Stimulated activated CD4-positive, alpha-beta T cell treated with anti-CD3 and anti-CD28 coated beads, Interleukin-2, amount 100 ng/mL, for 4 hours (primary cell): Measurements from ENCODE around the gene GNG14.
A peak's percentile ranks its signal among the peaks of the same experiment; 100 is the strongest.
"Not testable (repeated sequence)": the region's sequence is repeated elsewhere in the genome, so short reads cannot be mapped to it uniquely, and the experiment has no call there.

Source experiments
- DNase-seq: peaks from one replicate; pipeline ENCODE4 v3.0.0-alpha.2; 2020; ENCODE audit warnings: low read depth

The GNG14 gene

DNA sequence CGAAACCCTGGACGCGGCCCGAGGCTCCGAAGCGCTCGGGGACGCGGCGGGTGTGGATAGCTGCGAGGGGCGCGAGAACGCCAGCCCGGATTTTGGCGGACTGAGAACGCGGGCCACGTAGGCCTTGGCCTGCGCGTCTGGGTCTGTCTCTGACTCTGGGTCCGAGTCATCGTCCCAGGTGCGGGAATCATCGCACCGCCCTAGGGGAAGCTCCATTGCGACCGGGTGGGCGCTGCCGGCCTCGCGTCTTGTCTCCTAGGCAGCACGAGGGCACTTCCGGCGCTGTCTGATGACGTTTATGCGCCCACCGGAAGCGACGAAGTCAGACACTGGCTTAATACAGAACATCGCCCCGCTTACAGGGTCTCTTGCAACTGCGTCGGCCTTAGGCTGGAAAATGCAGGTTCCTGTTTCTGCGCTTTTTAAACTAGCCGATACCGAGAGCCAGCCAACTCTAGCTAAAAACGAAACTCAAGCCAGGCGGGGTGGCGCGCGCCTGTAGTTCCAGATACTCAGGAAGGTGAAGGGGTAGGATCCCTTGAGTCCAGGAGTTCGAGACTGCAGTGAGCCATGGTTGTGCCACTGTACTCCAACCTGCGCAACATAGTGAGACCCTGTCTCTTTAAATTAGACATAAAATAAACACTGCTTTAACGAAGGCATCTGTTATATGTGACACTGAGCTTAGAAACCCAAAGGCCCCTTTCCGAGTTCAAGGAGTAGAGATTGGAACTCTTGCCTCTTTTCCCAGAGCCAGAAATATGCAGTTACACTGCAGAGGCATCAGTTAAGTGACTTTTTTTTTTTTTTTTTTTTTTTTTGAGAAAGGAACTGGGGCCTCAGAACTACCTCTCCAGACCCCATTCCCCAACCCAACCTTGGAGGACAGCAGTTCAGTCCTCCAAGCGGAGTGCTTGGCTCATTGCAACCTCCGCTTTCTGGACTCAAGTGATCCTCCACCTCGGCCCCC is 8.9 kb downstream of the GNG14 start, which contains the start of gene FBXW9:
Gene FBXW9 (minus strand): TSS at position 266 of the 970 bp plus-strand sequence. CDS start 50 bp downstream, at position 216.
- peak; percentile 94 for DNase-seq

DNA sequence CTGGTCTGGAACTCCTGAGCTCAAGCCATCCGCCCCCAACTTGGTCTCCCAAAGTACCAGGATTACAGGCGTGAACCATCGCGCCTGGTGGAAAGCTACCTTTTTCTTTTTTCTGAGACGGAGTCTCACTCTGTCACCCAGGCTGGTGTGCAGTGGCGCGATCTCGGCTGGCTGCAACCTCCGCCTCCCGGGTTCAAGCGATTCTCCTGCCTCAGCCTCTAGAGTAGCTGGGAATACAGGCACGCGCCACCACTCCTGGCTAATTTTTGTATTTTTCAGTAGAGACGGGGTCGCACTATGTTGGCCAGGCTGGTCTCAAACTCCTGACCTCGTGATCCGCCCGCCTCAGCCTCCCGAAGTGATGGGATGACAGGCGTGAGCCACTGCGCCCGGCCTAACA is 9.6 kb downstream of the GNG14 start:
- not testable (repeated sequence) for DNase-seq

DNA sequence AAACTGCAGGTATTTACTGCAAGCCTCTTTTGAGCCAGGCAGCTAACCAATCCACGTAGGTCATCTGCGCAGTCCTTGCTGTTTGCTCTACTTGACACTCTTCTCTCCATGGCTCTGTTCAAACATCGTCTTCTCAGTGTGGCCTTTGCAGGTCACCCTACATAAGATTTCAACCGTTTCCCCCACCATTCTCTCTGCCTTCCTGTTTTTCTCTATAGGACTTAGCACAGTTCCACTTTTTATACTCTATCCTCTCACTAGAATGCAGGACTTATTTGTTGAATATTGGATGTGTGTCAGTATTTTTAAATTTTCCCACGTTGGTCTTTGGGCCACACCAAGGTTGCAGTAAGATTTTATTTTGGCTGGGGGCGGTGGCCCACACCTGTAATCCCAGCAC is 10.3 kb downstream of the GNG14 start:
- DNase-seq: no peak

DNA sequence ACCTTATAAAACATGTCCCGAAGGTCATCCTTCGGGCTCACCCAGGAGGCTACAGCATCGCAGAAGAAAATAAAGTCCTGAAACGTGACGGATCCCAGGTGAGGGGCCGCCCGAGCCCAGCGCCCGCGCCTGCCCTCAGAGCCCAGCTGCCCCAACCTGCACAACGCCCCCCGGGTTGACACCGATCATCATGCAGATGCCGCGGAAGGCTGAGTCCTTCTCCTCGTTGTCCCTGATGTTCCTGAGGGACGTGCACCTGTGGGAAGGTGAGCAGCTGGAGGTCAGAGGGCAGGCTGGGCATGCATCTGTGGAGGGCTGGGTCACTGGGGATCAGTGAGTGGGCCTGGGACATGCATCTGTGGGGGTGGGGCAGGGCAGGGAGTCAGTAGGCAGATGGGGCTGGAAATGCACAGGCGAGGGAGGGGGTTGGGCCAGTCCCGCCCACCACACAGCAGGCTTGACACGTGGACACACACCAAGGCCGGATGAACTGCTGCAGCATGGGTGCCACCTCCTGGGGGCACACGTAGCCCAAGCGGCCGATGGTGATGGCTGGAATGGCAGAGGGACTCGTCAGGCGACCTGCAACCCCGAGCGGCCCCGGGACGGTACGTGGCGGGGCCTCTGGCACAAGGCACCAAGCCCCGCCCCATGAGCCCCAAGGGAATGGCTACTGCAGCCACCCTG is 13.9 kb downstream of the GNG14 start:
- no peak for DNase-seq

DNA sequence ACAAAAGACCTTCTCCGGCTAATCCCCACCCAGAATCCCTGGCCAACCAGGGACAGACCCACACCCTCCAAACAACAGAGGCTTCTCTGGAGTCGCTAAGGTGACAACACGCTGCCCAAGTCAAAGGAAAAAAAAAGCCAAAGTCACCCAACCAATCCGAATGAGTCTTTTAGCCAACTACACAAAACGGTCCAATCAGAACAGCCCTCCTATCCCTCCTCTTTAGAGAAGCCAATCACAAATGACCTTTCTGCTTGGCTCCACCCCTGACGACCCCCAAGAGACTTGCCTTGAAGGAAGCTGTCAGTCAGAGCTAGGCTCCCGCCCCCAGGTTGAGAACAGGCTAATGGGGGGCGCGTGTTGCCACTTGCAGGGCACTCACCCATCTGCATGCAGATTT is 15.2 kb downstream of the GNG14 start:
- no peak for DNase-seq

DNA sequence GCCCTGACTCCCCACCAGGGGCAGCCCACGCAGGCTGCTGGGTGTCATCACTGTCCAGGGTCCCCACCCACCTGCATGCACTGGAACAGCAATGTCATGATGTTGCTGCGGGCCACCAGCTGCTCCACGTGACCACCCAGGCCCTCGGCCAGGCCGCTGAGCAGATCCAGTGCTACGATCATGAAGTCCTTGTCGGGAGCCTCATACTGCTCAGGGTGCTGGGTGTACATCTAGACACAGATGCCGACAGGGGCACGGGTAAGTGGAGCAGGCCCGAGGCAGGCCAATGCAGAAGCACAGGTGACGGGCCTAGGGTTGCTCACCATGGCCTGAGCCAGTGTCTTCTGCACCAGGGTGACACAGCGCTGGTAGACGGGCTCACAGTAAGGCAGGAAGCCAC is 17.4 kb downstream of the GNG14 start:
- DNase-seq: no peak

DNA sequence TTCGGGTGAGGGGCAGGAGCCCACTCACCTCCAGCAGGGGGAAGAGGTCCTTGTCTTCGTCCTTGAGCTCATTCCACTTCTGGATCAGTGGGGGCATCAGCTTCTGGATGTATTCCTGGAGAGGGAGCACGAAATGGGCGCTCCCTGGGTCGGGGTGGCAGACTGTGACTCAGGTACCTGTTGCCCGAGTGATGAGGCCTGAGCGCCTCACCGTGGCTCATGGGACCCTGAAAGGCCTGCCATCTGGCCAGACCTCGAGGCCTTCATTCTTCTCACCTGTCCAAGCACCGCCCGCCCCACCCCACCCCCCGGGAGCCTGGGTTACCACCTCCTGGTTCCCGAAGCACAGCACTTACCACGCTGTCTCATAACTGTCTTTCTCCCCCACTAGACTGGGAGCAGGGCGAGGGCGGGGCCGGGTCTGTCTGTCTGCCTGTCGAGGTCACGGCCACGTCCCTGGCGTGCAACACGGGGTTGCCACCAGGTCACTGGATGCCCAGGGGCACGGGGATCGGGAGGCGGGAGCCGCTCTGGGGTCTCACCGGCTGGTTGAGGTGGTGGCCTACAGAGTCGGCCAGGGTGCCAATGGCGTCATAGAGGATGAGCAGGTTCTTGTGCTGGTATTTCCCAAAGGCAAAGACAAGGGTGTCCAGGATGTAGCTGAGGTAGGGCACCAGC is 18.0 kb downstream of the GNG14 start:
- DNase-seq: no peak

DNA sequence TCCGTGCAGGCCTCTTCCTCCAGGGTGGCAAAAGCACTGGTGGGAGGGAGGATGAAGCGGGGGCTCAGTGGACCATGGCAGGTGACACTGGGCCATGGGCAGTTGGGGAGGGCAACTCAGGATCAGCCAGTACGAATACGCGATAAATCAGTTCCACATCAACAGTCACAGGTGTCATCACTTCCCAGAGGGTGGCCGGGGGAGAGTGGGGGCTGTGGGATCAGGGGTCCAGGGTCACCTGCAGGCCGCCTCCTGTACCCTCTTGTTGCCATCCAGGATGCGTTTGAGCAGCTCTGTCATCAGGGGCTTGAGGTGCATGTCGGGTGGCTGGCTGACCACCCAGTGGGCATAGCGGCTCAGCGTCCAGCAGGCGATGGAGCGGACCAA is 18.5 kb downstream of the GNG14 start:
- no peak for DNase-seq

DNA sequence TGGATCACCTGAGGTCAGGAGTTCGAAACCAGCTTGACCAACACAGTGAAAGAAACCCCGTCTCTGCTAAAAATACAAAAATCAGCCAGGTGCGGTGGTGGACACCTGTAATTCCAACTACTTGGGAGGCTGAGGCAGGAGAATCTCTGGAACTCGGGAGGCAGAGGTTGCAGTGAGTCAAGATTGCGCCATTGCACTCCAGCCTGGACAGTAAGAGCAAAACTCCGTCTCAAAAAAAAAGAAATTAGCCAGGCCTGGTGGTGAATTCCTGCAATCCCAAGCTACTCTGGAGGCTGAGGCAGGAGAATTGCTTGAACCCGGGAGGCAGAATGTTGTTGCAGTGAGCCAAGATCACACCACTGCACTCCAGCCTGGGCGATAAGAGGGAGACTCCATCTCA is 20.8 kb downstream of the GNG14 start:
- no peak for DNase-seq

DNA sequence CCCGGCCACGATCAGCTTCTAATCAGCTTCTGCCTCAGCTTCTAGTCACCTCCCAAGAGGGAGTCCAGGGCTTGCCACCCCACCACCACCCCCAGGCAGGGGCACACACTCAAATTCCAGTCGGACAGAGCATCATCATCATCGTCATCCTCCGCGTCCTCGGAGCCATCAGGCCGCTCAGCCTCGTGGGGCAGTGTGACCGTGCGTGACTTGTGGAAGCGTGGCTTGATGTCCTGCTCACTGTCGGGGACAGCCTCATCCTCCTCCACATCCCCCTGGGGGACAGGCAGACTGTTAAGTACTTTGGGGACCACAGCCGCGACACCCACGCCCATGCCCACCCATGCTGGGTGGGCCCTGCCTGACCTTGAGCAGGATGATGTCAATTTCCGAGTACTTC is 23.4 kb downstream of the GNG14 start:
- no peak for DNase-seq

DNA sequence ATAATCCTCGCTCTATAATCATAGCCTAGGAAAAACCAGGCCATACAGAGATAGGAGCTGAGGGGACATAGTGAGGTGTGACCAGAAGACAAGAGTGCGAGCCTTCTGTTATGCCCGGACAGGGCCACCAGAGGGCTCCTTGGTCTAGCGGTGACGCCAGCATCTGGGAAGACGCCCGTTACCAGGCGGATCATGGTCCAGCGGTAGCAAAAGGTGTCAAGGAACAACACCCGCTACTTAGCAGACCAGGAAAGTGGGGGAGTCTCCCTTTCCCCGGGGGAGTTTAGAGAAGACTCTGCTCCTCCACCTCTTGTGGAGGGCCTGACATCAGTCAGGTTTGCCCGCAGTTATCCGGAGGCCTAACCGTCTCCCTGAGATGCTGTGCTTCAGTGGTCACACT is 24.3 kb downstream of the GNG14 start:
- DNase-seq: not testable (repeated sequence)

DNA sequence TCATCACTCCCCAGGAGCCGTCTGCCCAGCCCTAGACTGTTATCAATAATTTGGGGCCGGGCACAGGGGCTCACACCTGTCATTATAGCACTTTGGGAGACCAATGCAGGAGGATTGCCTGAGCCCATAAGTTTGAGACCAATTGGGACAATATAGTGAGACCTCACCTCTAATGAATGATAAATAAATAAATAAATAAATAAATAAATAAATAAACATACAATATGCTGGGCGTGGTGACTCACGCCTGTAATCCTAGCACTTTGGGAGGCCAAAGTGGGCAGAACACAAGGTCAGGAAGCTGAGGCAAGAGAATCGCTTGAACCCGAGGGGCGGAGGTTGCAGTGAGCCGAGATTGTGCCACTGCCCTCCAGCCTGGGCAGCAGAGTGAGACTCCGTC is 25.5 kb downstream of the GNG14 start:
- DNase-seq: not testable (repeated sequence)

DNA sequence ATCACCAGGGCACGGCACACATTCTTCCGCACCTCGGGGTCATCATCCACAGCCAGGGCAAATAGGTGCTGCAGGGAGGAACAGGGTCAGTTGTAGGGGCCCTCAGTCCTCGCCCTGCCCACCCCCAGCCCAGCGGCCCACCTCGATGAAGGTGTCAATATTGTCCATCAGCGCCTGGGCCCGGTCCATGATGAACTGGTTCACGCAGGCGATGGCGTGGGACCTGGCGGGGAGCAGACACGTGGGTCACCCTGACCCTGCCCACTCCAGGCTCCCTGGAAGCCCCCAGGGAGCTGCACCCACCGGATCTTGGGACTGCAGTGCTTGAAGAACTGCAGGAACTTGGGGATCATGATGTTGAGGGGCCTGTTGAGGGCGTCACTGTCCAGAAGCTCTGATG is 27.3 kb downstream of the GNG14 start:
- DNase-seq: no peak

DNA sequence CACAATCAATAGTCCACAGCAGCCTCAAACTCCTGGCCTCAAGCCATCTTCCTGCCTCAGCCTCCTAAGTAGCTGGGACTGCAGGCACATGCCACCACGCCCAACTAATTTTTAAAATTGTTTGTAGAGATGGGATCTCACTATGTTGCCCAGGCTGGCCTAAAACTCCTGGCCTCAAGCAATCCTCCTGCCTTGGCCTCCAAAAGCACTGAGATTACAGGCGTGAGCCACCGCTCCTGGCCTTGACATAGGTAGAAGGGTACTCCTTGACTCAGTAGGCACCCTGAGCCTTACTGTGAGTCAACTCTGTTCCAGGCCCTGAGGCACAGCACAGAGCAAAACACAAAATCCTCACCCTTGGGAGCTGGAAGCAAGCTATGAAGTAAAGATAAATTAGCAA is 28.1 kb downstream of the GNG14 start:
- DNase-seq: no peak

DNA sequence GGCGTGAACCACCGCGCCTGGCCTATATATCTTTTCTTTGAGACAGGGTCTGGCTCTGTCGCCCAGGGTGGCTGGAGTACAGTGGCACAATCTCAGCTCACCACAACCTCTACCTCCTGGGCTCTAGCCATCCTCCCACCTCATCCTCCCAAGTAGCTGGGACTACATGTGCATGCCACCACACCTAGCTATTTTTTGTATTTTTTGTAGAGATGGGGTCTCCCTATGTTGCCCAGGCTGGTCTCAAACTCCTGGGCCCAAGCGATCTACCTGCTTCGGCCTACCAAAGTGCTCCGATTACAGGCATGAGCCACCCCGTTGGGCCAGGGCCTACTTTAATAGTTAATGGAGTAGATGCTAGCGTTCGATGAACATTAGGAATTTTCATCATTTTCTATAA is 32.5 kb downstream of the GNG14 start:
- no peak for DNase-seq

DNA sequence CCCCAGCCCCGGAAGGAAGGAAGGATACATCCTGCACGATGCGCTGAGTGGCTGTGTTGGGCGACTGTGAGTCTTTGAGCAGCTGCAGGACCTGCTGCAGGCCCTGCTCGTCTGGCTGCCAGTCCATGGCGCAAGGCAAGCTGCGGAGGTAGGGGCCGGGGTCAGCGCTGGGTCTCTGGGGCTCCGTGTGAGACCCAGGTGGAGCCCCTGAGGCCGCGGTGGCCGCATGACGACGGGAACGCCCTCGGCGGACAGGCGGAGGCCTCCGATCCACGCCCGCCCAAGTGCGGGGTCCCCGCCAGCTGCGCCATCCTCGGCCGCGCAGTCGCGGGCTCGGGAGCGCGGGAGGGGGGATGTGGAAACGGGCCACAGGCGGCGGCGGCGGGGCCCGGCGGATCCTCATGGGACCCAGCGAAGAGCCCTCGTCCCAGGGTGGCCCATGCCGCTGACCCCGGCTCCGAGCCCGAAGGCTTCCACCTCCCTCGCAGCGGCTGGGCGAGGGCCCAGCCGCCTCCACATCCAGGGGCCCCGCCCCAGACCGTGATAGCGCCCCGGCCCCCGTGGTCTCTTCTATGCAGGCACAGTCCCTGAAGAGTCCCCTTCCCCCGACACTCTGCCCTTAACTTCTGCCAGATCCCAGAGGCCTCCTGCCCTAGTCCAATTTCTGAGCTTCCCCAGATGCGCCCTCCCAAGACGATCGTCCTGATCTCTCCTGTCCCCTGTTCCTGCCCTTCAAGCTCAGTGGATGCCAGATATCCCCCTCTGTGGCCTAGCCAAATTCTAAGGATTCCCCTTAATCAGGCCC is 33.3 kb downstream of the GNG14 start:
- no peak for DNase-seq

DNA sequence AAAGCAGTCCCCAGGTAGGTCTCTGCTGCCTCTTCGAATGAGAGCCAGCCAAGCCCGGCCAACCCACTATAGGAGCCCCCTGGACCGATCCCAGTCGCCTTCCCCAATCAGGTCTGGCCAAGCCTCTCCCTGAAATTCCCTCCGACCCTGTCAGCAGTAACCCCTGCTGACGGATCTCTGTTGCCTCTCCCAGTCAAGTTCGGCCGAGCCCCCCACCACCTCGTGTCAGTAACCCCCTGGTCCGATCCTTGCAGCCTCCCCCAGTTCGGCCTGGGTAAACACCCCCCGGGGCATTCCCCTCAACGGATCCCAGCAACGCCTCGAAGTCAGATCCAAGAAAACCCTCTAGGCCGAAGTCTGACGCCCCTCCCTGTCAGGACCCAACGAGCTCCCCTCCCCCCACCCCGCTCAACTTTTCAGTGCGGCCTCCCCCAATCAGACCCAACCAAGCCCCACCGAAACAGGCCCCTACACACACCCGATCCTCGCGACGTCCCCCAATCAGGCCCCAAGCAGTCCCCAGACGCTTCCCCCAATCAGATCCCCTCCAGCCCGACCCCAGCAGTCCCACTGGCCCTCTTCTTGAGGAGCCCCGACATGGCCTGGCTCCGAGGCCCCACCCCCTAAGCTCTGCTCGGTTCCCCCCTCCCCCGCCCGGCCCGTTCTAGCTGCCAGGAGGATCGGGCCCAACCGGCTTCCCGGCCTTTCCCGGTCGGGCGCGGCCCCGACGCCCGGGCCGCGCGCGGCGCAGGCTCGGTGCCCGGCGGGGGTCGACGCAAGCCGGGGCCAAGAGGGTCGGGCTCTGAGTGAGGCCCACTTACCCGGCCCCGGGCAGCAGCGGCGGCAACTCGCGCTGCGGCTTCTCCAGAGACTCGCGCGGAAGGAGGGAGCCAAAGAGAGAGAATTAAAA is 34.1 kb downstream of the GNG14 start:
- no peak for DNase-seq

DNA sequence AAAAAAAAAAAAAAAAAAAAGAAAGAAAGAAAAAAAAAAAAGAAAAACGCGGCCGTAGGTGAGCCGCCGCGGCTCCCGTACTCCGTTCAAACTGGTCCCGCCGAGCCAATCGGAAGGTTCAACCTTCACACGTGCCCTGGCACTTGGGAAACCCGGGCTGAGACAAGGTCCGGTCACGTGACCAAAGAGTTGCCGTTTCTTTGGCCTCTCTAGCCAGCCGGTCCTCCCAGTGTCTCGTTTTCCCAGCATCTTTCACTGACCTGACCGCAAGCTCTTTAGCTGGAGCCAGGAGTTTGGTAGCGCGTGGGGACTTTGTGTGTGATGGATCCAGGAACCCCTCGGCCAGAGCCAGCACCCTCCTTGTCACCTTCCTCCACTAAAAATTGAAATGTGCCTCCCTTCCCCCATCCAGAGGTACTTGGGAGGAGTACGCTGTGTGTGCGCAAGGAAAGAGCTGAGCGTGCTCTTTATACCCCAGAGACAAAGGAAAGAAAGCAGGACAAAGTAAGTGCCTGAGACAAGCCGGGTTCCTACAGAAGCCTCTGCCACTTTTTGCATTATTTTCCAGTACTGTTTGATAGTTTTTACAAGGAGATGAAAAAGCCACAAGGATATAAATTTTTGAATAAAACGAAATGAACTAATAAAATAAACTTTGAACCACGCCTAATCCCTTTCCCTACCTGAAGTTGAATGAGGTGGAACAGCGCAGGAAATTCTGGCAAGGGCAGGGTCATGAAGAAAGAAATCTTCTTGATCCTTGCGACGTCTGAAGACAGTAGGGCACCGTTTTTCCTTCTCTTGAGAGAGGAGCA is 35.0 kb downstream of the GNG14 start:
- DNase-seq: peak; percentile 91

DNA sequence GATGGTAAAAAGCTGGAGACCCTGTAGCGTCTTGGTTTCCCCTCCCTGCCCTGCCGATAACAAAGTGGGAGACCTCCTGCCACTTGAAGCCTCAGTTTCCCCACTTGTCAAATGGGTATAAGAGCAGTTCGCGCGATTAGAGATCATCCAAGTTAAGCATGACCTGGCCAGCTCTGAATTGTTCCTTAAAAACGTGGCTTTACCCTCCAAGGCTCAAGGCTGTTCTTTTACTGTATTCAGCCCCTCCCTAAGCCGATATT is 35.5 kb downstream of the GNG14 start:
- no peak for DNase-seq
